HEK293 (cell line): Measurements from ENCODE around the gene SULT1C2.

Experiments used
- CTCF ChIA-PET: fragments of 350-600 bp; formaldehyde crosslinking; extraction: SDS; loops from one replicate; lab custom pipeline; 2021; ENCODE audit warnings: antibody characterized with exemption; lab: Yijun Ruan, JAX
- POLR2A ChIA-PET: fragments of 300-600 bp; formaldehyde crosslinking; extraction: SDS; loops from one replicate; lab custom pipeline; 2020; ENCODE audit warnings: antibody characterized with exemption, inconsistent platforms; lab: Yijun Ruan, JAX
- H3K27ac ChIP-seq: fragments of 200-500 bp; sonication (Bioruptor generic); 2 replicates; pipeline ENCODE4 v1.5.1; 2014; ENCODE audit warnings: low read depth, low read length, control low read depth, inconsistent platforms; ENCODE audit errors: extremely low read depth
- H3K36me3 ChIP-seq, 2 experiments: fragments of 200-500 bp in 1 of 2; sonication (Bioruptor generic) in 1 of 2; 1 replicate in 1 of 2; 2 replicates in 1 of 2; pipeline ENCODE4 v1.5.1; 2014 to 2017; ENCODE audit warnings: inconsistent platforms in 2 of 2, low read length in 2 of 2; ENCODE audit not compliant: control insufficient read depth in 2 of 2, insufficient read depth in 1 of 2
- H3K4me1 ChIP-seq: fragments of 200-500 bp; sonication (Bioruptor generic); 2 replicates; pipeline ENCODE4 v1.5.1; 2014; ENCODE audit warnings: mild to moderate bottlenecking, low read length, inconsistent platforms; ENCODE audit not compliant: control insufficient read depth, insufficient read depth
- H3K4me3 ChIP-seq: 2 replicates; pipeline ENCODE4 v1.5.1; 2011; ENCODE audit warnings: low read depth, mild to moderate bottlenecking, control low read depth, low read length, moderate library complexity
- H3K9me3 ChIP-seq: fragments of 200-500 bp; sonication (Bioruptor generic); 2 replicates; pipeline ENCODE4 v1.5.1; 2014; ENCODE audit warnings: low read depth, low read length, inconsistent platforms; ENCODE audit not compliant: control insufficient read depth, insufficient read depth
- IKZF3 ChIP-seq: fragments of 450-650 bp; IDR thresholded peaks from 2 replicates; pipeline ENCODE4 v1.5.0; 2018; ENCODE audit warnings: missing biosample characterization, mild to moderate bottlenecking, missing genetic modification characterization, moderate library complexity
- KLF16 ChIP-seq: fragments of 450-650 bp; formaldehyde crosslinking; IDR thresholded peaks from 2 replicates; pipeline ENCODE4 v1.5.1; 2017; ENCODE audit warnings: missing biosample characterization, missing genetic modification characterization
- RBAK ChIP-seq: fragments of 450-650 bp; formaldehyde crosslinking; IDR thresholded peaks from 2 replicates; pipeline ENCODE4 v1.5.1; 2016; ENCODE audit warnings: missing biosample characterization, missing genetic modification characterization
- SETDB1 ChIP-seq: IDR thresholded peaks from one replicate; pipeline ENCODE4 v1.6.1; 2017; ENCODE audit warnings: mild to moderate bottlenecking, low read length, moderate library complexity, mixed read lengths; ENCODE audit not compliant: insufficient read length
- SP2 ChIP-seq: fragments of 450-650 bp; formaldehyde crosslinking; IDR thresholded peaks from 2 replicates; pipeline ENCODE4 v1.5.1; 2016; ENCODE audit warnings: missing biosample characterization, missing genetic modification characterization
- ZBTB17 ChIP-seq: fragments of 450-650 bp; formaldehyde crosslinking; IDR thresholded peaks from 2 replicates; pipeline ENCODE4 v1.5.1; 2016; ENCODE audit warnings: missing biosample characterization, missing genetic modification characterization
- ZBTB44 ChIP-seq: fragments of 450-650 bp; IDR thresholded peaks from 2 replicates; pipeline ENCODE4 v1.5.1; 2018; ENCODE audit warnings: missing biosample characterization, mild to moderate bottlenecking, missing genetic modification characterization
- ZNF157 ChIP-seq: fragments of 450-650 bp; formaldehyde crosslinking; IDR thresholded peaks from 2 replicates; pipeline ENCODE4 v1.5.1; 2016; ENCODE audit warnings: missing biosample characterization, missing genetic modification characterization
- ZNF16 ChIP-seq: fragments of 450-650 bp; formaldehyde crosslinking; IDR thresholded peaks from 2 replicates; pipeline ENCODE4 v1.5.1; 2016; ENCODE audit warnings: low read depth, missing biosample characterization, missing genetic modification characterization
- ZNF202 ChIP-seq: fragments of 450-650 bp; formaldehyde crosslinking; IDR thresholded peaks from 2 replicates; pipeline ENCODE4 v1.5.1; 2016; ENCODE audit warnings: missing biosample characterization, missing genetic modification characterization, borderline replicate concordance
- ZNF221 ChIP-seq: fragments of 450-650 bp; formaldehyde crosslinking; IDR thresholded peaks from 2 replicates; pipeline ENCODE4 v1.5.1; 2017; ENCODE audit warnings: missing biosample characterization, missing genetic modification characterization, borderline replicate concordance
- ZNF239 ChIP-seq: fragments of 450-650 bp; formaldehyde crosslinking; IDR thresholded peaks from 2 replicates; pipeline ENCODE4 v1.5.1; 2016; ENCODE audit warnings: missing biosample characterization, missing genetic modification characterization
- ZNF302 ChIP-seq: fragments of 450-650 bp; formaldehyde crosslinking; IDR thresholded peaks from 2 replicates; pipeline ENCODE4 v1.5.1; 2016; ENCODE audit warnings: missing biosample characterization, missing genetic modification characterization, low read depth
- ZNF354C ChIP-seq: fragments of 450-650 bp; formaldehyde crosslinking; IDR thresholded peaks from 2 replicates; pipeline ENCODE4 v1.5.1; 2016; ENCODE audit warnings: missing biosample characterization, missing genetic modification characterization, low read depth, borderline replicate concordance
- ZNF48 ChIP-seq: fragments of 450-650 bp; formaldehyde crosslinking; IDR thresholded peaks from 2 replicates; pipeline ENCODE4 v1.5.1; 2016; ENCODE audit warnings: missing biosample characterization, missing genetic modification characterization
- ZNF544 ChIP-seq: fragments of 450-650 bp; formaldehyde crosslinking; IDR thresholded peaks from 2 replicates; pipeline ENCODE4 v1.5.0; 2017; ENCODE audit warnings: missing biosample characterization, missing genetic modification characterization
- ZNF555 ChIP-seq: fragments of 450-650 bp; formaldehyde crosslinking; conservative IDR thresholded peaks from 2 replicates; pipeline ENCODE4 v1.5.1; 2017; ENCODE audit warnings: missing biosample characterization, mild to moderate bottlenecking, missing genetic modification characterization, inconsistent platforms
- ZNF626 ChIP-seq: fragments of 450-650 bp; sonication (Bioruptor Pico); formaldehyde crosslinking; IDR thresholded peaks from 2 replicates; pipeline ENCODE4 v1.5.1; 2018; ENCODE audit warnings: missing biosample characterization, missing genetic modification characterization, inconsistent platforms
- ZNF677 ChIP-seq: fragments of 450-650 bp; IDR thresholded peaks from 2 replicates; pipeline ENCODE4 v1.5.0; 2018; ENCODE audit warnings: missing biosample characterization, mild to moderate bottlenecking, missing genetic modification characterization, moderate library complexity
- ZSCAN16 ChIP-seq: fragments of 450-650 bp; formaldehyde crosslinking; IDR thresholded peaks from 2 replicates; pipeline ENCODE4 v1.5.1; 2016; ENCODE audit warnings: missing biosample characterization, missing genetic modification characterization
- TF ChIP-seq, protein P1 (sequence below): fragments of 450-650 bp; formaldehyde crosslinking; optimal IDR thresholded peaks from 2 replicates; pipeline ENCODE3; 2016; ENCODE audit warnings: missing biosample characterization, mild to moderate bottlenecking, missing genetic modification characterization
- TF ChIP-seq, protein P2 (sequence below): fragments of 450-650 bp; formaldehyde crosslinking; IDR thresholded peaks from 2 replicates; pipeline ENCODE4 v1.5.1; 2016; ENCODE audit warnings: missing biosample characterization, missing genetic modification characterization
- TF ChIP-seq, protein P3 (sequence below): fragments of 450-650 bp; formaldehyde crosslinking; IDR thresholded peaks from 2 replicates; pipeline ENCODE4 v1.5.1; 2016; ENCODE audit warnings: missing biosample characterization, missing genetic modification characterization

Gene SULT1C2

GRCh38 chr2:108270346-108270745 is 18.3 kb upstream of the SULT1C2 start:
- POLR2A ChIA-PET: no interaction called here

DNA sequence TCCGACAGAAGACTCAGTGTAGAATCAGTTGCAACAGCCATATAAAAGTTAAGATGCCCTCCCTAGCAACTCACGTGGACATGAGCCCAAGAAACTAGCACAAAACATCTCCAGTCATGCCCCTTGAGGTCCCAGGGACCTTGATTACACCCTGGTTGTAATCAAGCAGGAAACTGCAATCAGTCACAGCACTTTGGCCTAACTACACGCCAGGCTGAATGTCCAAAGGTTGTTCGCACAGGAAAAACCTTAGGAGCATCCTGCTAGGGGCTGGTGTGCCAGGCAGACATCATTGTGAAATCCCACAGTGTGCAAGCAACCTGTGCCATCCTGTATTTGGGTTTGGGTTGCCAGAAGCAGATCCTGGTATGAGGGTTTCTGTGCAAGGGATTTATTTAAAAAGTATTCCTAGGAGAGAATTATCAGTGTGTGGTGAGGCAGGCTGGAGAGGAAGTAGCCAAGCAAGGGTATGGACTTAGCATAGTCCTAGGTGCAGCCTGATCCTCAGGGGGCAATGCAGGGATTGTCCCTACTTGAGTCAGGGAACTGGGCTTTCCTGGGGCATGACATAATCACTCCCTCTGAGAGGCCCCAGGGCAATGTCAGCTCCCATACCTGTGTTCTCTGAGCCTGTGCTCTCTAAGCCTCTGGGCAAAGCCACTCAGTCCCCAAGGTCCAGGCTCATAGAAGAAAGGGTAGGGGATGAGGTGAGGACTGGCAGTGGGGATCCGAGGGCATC is 17.8 kb upstream of the SULT1C2 start:
- Histone ChIP-seq H3K4me1 (no peaks in the 10 kb centered on the region), H3K4me3 (no peak overlapping the region), H3K9me3 (no peaks in the 10 kb centered on the region), H3K27ac (no peak overlapping the region), H3K36me3 (no peaks in the 10 kb centered on the region)
- TF ChIP-seq ZNF677 (tag by site-specific recombination) (no peak), ZNF544 (no peak), ZNF16 (tag by site-specific recombination) (no peak), ZNF239 (tag by site-specific recombination) (no peak)
- CTCF ChIA-PET: no interaction called here
- POLR2A ChIA-PET: no interaction called here

More at GRCh38 chr2:108270346-108270745, 18.3 kb upstream of the SULT1C2 start:
- no peaks in the 10 kb centered on the region for H3K4me1 ChIP-seq
- CTCF ChIA-PET: no interaction called here
- H3K36me3 ChIP-seq: no peaks in the 10 kb centered on the region
- no peak overlapping the region for H3K4me3 ChIP-seq
- no peaks in the 10 kb centered on the region for H3K9me3 ChIP-seq
- no peak for TF ChIP-seq ZNF202 (tag by site-specific recombination)
- no peak for TF ChIP-seq KLF16 (tag by site-specific recombination)
- no peak for TF ChIP-seq IKZF3 (tag by site-specific recombination)
- TF ChIP-seq, protein P1, sequence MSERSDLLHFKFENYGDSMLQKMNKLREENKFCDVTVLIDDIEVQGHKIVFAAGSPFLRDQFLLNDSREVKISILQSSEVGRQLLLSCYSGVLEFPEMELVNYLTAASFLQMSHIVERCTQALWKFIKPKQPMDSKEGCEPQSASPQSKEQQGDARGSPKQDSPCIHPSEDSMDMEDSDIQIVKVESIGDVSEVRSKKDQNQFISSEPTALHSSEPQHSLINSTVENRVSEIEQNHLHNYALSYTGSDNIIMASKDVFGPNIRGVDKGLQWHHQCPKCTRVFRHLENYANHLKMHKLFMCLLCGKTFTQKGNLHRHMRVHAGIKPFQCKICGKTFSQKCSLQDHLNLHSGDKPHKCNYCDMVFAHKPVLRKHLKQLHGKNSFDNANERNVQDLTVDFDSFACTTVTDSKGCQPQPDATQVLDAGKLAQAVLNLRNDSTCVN (tag by site-specific recombination): no peak
- TF ChIP-seq ZSCAN16 (tag by site-specific recombination): no peak
- TF ChIP-seq, all 188 proteins: peak for 0
- no peak overlapping the region for H3K27ac ChIP-seq

GRCh38 chr2:108271691-108272253 is 16.9 kb upstream of the SULT1C2 start:
- CTCF ChIA-PET: interaction anchor here (0.6 kb wide), 1 partner anchor 52 kb away, joined by 3 read pairs; no protein-coding TSS in a partner anchor
- TF ChIP-seq ZNF221 (no peak), SP2 (tag by site-specific recombination) (no peak), ZNF626 (tag by site-specific recombination) (no peak), ZNF157 (tag by site-specific recombination) (no peak), SETDB1 (no peak), ZNF48 (no peak), ZNF302 (tag by site-specific recombination) (no peak), ZBTB44 (no peak), ZBTB17 (tag by site-specific recombination) (no peak), ZNF354C (tag by site-specific recombination) (no peak), ZNF202 (tag by site-specific recombination) (no peak), ZNF16 (tag by site-specific recombination) (no peak), RBAK (no peak), ZNF555 (tag by site-specific recombination) (no peak)
- TF ChIP-seq, protein P2, sequence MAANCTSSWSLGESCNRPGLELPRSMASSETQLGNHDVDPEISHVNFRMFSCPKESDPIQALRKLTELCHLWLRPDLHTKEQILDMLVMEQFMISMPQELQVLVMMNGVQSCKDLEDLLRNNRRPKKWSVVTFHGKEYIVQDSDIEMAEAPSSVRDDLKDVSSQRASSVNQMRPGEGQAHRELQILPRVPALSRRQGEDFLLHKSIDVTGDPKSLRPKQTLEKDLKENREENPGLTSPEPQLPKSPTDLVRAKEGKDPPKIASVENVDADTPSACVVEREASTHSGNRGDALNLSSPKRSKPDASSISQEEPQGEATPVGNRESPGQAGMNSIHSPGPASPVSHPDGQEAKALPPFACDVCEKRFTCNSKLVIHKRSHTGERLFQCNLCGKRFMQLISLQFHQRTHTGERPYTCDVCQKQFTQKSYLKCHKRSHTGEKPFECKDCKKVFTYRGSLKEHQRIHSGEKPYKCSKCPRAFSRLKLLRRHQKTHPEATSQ (tag by site-specific recombination): no peak
- TF ChIP-seq, protein P3, sequence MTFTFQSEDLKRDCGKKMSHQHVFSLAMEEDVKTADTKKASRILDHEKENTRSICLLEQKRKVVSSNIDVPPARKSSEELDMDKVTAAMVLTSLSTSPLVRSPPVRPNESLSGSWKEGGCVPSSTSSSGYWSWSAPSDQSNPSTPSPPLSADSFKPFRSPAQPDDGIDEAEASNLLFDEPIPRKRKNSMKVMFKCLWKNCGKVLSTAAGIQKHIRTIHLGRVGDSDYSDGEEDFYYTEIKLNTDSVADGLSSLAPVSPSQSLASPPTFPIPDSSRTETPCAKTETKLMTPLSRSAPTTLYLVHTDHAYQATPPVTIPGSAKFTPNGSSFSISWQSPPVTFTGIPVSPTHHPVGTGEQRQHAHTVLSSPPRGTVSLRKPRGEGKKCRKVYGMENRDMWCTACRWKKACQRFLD (tag by site-specific recombination): no peak
- Histone ChIP-seq H3K9me3 (no peaks in the 10 kb centered on the region), H3K4me3 (no peak overlapping the region), H3K4me1 (no peaks in the 10 kb centered on the region), H3K27ac (no peak overlapping the region), H3K36me3 (no peaks in the 10 kb centered on the region)
- POLR2A ChIA-PET: no interaction called here
